HepG2 (cell line): ENCODE results near the gene PLXND1. TPM values are rescaled to one million over a fixed set of nuclear protein-coding genes. Genes with fewer than 3 reads are reported as not detected.

Experiments used
- CENPT ChIP-seq: sonication (generic); formaldehyde crosslinking; IDR thresholded peaks from 2 replicates; pipeline ENCODE4 v1.8.0; 2022; ENCODE audit warnings: low read depth, mild to moderate bottlenecking, moderate library complexity, missing genetic modification reagents
- EP300 ChIP-seq, 3 experiments: sonication (generic) in 1 of 3; formaldehyde crosslinking in 1 of 3; IDR thresholded peaks; 2 replicates each; pipeline versions ENCODE4 v1.5.1 to v1.6.1; 2011 to 2020; ENCODE audit warnings: low read depth in 2 of 3, low read length in 2 of 3, borderline replicate concordance in 1 of 3, improper control_type of control experiment in 1 of 3, mild to moderate bottlenecking in 1 of 3, missing genetic modification reagents in 1 of 3, moderate library complexity in 1 of 3
- HOXA7 ChIP-seq: sonication (generic); formaldehyde crosslinking; IDR thresholded peaks from 2 replicates; pipeline ENCODE4 v1.8.1; 2022; ENCODE audit warnings: mild to moderate bottlenecking, missing genetic modification reagents, moderate library complexity
- NFIC ChIP-seq: IDR thresholded peaks from 2 replicates; pipeline ENCODE4 v1.6.1; 2012; ENCODE audit warnings: mild to moderate bottlenecking, low read length, inconsistent platforms
- RELA ChIP-seq: sonication (generic); formaldehyde crosslinking; IDR thresholded peaks from 2 replicates; pipeline ENCODE4 v1.4.0; 2020; ENCODE audit warnings: missing genetic modification reagents
- SALL2 ChIP-seq: sonication (generic); formaldehyde crosslinking; IDR thresholded peaks from 2 replicates; pipeline ENCODE4 v1.8.1; 2023; ENCODE audit warnings: mild to moderate bottlenecking, missing genetic modification reagents, inconsistent platforms
- TAF1 ChIP-seq: sonication (generic); formaldehyde crosslinking; IDR thresholded peaks from 2 replicates; pipeline ENCODE4 v1.4.0; 2020; ENCODE audit warnings: missing genetic modification reagents
- ZNF124 ChIP-seq: sonication (generic); formaldehyde crosslinking; IDR thresholded peaks from 2 replicates; pipeline ENCODE4 v1.4.0; 2020; ENCODE audit warnings: missing genetic modification reagents
- ZNF33B ChIP-seq: sonication (generic); formaldehyde crosslinking; IDR thresholded peaks from 2 replicates; pipeline ENCODE4 v1.5.1; 2020; ENCODE audit warnings: mild to moderate bottlenecking, missing genetic modification reagents
- polyA plus RNA-seq, 8 experiments: library from polyadenylated mRNA; depleted of rRNA in 3 of 8; stranded (reverse) in 7 of 8; unstranded in 1 of 8; fragments of >200 nt; fragmentation: Illumina TruSeq in 4 of 8; extraction: Trizol in 4 of 8; gene quantifications; 2 replicates each; pipeline versions ENCODE4 v1.2.1 to v1.2.3, GENCODE V29; 2011 to 2016; ENCODE audit warnings: low read depth in 4 of 8, missing spikeins in 1 of 8, mixed read lengths in 1 of 8; ENCODE audit not compliant: insufficient read depth in 1 of 8
- total RNA-seq, 5 experiments: library from RNA; depleted of rRNA; stranded (reverse); fragments of >200 nt; fragmentation: Illumina TruSeq; extraction: Trizol; gene quantifications; 2 replicates each; pipeline ENCODE4 v1.2.3, GENCODE V29; 2016; ENCODE audit warnings: low read depth in 1 of 5
- TF ChIP-seq, protein P1 (sequence below): IDR thresholded peaks from 2 replicates; pipeline ENCODE4 v1.6.1; 2012; ENCODE audit warnings: low read length, improper control_type of control experiment

The PLXND1 gene
- total and polyA plus RNA-seq, 2 of the 13 experiments (the other 11 are each of a cell fraction or from before 2014, with no cell fraction given) = 15.9 to 42.0 TPM

DNA sequence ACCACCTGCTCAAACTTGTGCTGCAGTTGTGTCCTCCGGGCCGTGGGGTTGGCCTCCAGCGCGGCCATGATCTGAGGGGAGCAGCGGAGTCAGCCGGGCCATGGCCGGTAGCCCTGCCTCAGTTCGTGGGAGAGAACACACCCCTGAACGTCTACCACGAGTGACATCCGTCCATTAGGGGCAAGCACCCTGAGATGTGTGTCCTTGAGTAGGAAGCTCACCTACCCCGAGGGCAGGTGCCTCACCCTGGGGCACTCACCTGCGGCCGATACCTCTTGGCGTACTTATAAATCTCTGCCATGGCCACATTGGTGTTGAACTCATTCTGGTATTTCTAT, 50.1 kb downstream of the PLXND1 start (continued):
- TF ChIP-seq EP300 (IDR thresholded peaks at IDR 0.05; ENCODE audit: low read depth in 2 of 2, low read length in 2 of 2) (no peak), EP300 (CRISPR knock-in tag; IDR thresholded peaks at IDR 0.05; ENCODE audit: borderline replicate concordance) (no peak), TAF1 (CRISPR knock-in tag) (no peak), NFIC (no peak), RELA (no peak), CENPT (CRISPR knock-in tag) (no peak), HOXA7 (CRISPR knock-in tag) (no peak), ZNF33B (CRISPR knock-in tag) (no peak), SALL2 (CRISPR knock-in tag) (no peak), ZNF124 (CRISPR knock-in tag) (no peak)
- TF ChIP-seq, protein P1, sequence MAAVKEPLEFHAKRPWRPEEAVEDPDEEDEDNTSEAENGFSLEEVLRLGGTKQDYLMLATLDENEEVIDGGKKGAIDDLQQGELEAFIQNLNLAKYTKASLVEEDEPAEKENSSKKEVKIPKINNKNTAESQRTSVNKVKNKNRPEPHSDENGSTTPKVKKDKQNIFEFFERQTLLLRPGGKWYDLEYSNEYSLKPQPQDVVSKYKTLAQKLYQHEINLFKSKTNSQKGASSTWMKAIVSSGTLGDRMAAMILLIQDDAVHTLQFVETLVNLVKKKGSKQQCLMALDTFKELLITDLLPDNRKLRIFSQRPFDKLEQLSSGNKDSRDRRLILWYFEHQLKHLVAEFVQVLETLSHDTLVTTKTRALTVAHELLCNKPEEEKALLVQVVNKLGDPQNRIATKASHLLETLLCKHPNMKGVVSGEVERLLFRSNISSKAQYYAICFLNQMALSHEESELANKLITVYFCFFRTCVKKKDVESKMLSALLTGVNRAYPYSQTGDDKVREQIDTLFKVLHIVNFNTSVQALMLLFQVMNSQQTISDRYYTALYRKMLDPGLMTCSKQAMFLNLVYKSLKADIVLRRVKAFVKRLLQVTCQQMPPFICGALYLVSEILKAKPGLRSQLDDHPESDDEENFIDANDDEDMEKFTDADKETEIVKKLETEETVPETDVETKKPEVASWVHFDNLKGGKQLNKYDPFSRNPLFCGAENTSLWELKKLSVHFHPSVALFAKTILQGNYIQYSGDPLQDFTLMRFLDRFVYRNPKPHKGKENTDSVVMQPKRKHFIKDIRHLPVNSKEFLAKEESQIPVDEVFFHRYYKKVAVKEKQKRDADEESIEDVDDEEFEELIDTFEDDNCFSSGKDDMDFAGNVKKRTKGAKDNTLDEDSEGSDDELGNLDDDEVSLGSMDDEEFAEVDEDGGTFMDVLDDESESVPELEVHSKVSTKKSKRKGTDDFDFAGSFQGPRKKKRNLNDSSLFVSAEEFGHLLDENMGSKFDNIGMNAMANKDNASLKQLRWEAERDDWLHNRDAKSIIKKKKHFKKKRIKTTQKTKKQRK = no peak
